ENCODE measurements around the gene ZSWIM7.

- TF ChIP-seq CTCF (IDR thresholded peaks at IDR 0.05), result no peak
- no peak for TF ChIP-seq POLR2A (IDR thresholded peaks at IDR 0.05)
These were observed 34.3 kb upstream of the ZSWIM7 start for GRCh38 chr17:16033729-16034349.
